Measurements from ENCODE around the gene GLB1L2. TPM values are rescaled to one million over a fixed set of nuclear protein-coding genes. Genes with fewer than 3 reads are reported as not detected.

Gene GLB1L2
- total RNA-seq, 2 experiments from 2014 or later = 3.9 to 4.2 TPM

- CTCF ChIA-PET = interaction anchor here (1.1 kb wide), 1 partner anchor 11 kb away, joined by 3 read pairs; no protein-coding TSS in a partner anchor
- no peaks in the 10 kb centered on the region for H3K9me3 Mint-ChIP-seq (ENCODE audit: low read depth)
- peaks cover 5% of the 10 kb centered on the region for H3K27me3 Mint-ChIP-seq
- POLR2A ChIA-PET = no interaction called here
- intact Hi-C loops (cut with DNase I, micrococcal nuclease) = loop anchor here in 1 of 2 experiments (5.0 kb wide), 1 partner anchor 231 kb away; no protein-coding TSS in a partner anchor
- H3K27ac Mint-ChIP-seq = peak overlapping the region; percentile 27
- no peak overlapping the region for H3K4me3 Mint-ChIP-seq
- ATAC-seq (no peak), DNase-seq (no peak)
- no peaks in the 10 kb centered on the region for H3K36me3 Mint-ChIP-seq (ENCODE audit: low read depth)
- peaks cover 12% of the 10 kb centered on the region for H3K4me1 Mint-ChIP-seq
Observed at GRCh38 chr11:134361661-134362060, 29.9 kb downstream of the GLB1L2 start.

- Mint-ChIP-seq H3K36me3 (ENCODE audit: low read depth) (no peaks in the 10 kb centered on the region), H3K27me3 (peaks cover 5% of the 10 kb centered on the region), H3K4me3 (no peak overlapping the region), H3K9me3 (ENCODE audit: low read depth) (no peaks in the 10 kb centered on the region), H3K27ac (peak overlapping the region; percentile 27), H3K4me1 (peaks cover 12% of the 10 kb centered on the region)
- CTCF ChIA-PET = no interaction called here
- POLR2A ChIA-PET = no interaction called here
- ATAC-seq (no peak), DNase-seq (no peak)
- intact Hi-C loops (cut with DNase I, micrococcal nuclease) = loop anchor here in 1 of 2 experiments (5.0 kb wide), 1 partner anchor 230 kb away; no protein-coding TSS in a partner anchor
Observed at GRCh38 chr11:134362192-134362901, 30.6 kb downstream of the GLB1L2 start.

DNA sequence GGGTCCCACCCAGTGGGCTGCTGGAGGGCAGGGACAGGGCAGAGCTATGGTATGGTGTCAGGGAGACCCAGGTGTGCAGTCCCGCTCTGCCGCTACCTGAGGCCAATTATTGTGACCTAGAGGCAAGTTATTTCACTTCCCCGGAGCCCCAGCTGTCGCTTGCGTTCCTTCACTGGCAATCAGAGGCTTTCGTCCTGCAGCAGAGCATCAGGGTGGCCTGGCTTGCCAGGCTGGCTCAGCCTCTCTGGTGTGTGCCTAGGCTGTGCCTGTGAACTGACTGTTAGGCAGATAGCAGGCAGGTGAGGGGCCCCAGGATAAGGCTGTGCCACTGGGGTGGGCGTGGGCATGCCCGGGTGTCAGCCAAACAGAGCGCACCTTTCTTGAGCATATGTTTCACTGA lies 31.4 kb downstream of the GLB1L2 start:
- intact Hi-C loops (cut with DNase I, micrococcal nuclease) = loop anchor here in 1 of 2 experiments (5.0 kb wide), 1 partner anchor 229 kb away; no protein-coding TSS in a partner anchor
- Mint-ChIP-seq H3K27ac (no peak overlapping the region), H3K27me3 (peaks cover 5% of the 10 kb centered on the region), H3K9me3 (ENCODE audit: low read depth) (no peaks in the 10 kb centered on the region), H3K36me3 (ENCODE audit: low read depth) (no peaks in the 10 kb centered on the region), H3K4me3 (no peak overlapping the region), H3K4me1 (peaks cover 12% of the 10 kb centered on the region)
- no peak for ATAC-seq
- CTCF ChIA-PET = no interaction called here
- no peak for DNase-seq
- POLR2A ChIA-PET = no interaction called here

- no peaks in the 10 kb centered on the region for H3K36me3 Mint-ChIP-seq (ENCODE audit: low read depth)
- ATAC-seq (no peak), DNase-seq (no peak)
- H3K27me3 Mint-ChIP-seq = peaks cover 5% of the 10 kb centered on the region
- POLR2A ChIA-PET = no interaction called here
- no peak overlapping the region for H3K4me3 Mint-ChIP-seq
- H3K4me1 Mint-ChIP-seq = peaks cover 12% of the 10 kb centered on the region
- H3K27ac Mint-ChIP-seq = no peak overlapping the region
- CTCF ChIA-PET = no interaction called here
- intact Hi-C loops (cut with DNase I, micrococcal nuclease) = loop anchor here in 1 of 2 experiments (5.0 kb wide), 1 partner anchor 229 kb away; no protein-coding TSS in a partner anchor
- H3K9me3 Mint-ChIP-seq (ENCODE audit: low read depth) = no peaks in the 10 kb centered on the region
Observed at GRCh38 chr11:134363592-134363991, 31.8 kb downstream of the GLB1L2 start.

GRCh38 chr11:134364261-134364660 lies 32.5 kb downstream of the GLB1L2 start:
- Mint-ChIP-seq H3K4me1 (peaks cover 12% of the 10 kb centered on the region), H3K9me3 (ENCODE audit: low read depth) (no peaks in the 10 kb centered on the region), H3K27me3 (peaks cover 5% of the 10 kb centered on the region), H3K36me3 (ENCODE audit: low read depth) (no peaks in the 10 kb centered on the region), H3K27ac (no peak overlapping the region), H3K4me3 (no peak overlapping the region)
- intact Hi-C loops (cut with DNase I, micrococcal nuclease) = loop anchor here in 1 of 2 experiments (5.0 kb wide), 1 partner anchor 228 kb away; no protein-coding TSS in a partner anchor
- ATAC-seq = no peak
- no peak for DNase-seq
- POLR2A ChIA-PET = no interaction called here
- CTCF ChIA-PET = no interaction called here

DNA sequence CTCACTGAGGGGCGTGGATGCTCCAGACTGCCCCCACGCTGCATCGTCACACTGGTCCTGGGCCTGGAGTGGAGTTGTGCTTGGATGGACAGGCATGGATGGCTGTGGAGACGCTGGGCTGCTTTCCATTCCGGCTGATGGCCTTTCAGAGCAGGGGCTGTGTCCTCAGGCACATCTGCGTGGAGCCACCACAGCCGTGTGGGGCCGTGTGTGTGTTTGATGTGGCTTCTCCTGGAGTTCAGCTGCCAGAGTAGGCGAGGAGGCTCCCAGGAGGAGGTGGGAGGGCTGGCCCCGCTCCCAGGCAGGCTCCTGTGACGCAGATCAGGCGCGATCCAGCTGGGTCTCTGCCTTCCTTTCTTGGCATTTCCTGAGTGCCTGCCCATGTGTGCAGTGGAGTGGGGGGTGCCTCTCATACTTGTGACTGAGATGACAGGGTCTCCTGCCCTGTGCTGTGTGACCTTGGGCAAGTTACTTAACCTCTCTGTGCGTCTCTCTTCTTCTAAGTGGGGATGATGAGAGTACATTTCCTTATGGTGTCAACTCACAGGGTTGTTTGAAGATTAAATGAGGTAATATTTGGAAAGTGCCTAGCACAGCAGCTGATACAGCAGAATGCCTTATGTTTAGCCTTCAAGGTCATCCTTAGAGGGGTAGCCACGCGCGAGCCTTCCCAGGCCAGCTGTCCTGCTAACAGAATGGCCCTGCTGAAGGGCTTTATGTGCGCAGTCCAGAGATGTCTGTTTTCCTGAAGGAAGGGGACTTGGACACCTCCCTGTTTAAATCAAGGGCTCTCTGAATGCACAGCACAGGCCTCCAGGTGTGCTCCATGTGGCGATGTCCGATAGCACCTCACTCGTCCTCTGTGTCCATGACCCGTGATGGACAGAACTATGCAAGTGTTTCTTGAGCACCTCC lies 33.5 kb downstream of the GLB1L2 start:
- no peaks in the 10 kb centered on the region for H3K9me3 Mint-ChIP-seq (ENCODE audit: low read depth)
- POLR2A ChIA-PET = no interaction called here
- peaks cover 7% of the 10 kb centered on the region for H3K4me1 Mint-ChIP-seq
- CTCF ChIA-PET = no interaction called here
- DNase-seq (no peak), ATAC-seq (no peak)
- intact Hi-C loops (cut with DNase I, micrococcal nuclease) = no loop called here
- H3K27me3 Mint-ChIP-seq = peaks cover 5% of the 10 kb centered on the region
- no peak overlapping the region for H3K27ac Mint-ChIP-seq
- H3K36me3 Mint-ChIP-seq (ENCODE audit: low read depth) = no peaks in the 10 kb centered on the region
- H3K4me3 Mint-ChIP-seq = no peak overlapping the region

- Mint-ChIP-seq H3K36me3 (ENCODE audit: low read depth) (no peaks in the 10 kb centered on the region), H3K27ac (no peak overlapping the region)
Observed at GRCh38 chr11:134366254-134366653, 34.5 kb downstream of the GLB1L2 start.

GRCh38 chr11:134367781-134368180 lies 36.0 kb downstream of the GLB1L2 start:
- intact Hi-C loops (cut with DNase I, micrococcal nuclease) = no loop called here
- POLR2A ChIA-PET = no interaction called here

More at GRCh38 chr11:134366254-134366653, 34.5 kb downstream of the GLB1L2 start:
- intact Hi-C loops (cut with DNase I, micrococcal nuclease) = no loop called here
- Mint-ChIP-seq H3K9me3 (ENCODE audit: low read depth) (no peaks in the 10 kb centered on the region), H3K4me1 (peaks cover 7% of the 10 kb centered on the region), H3K4me3 (no peak overlapping the region), H3K27me3 (peaks cover 3% of the 10 kb centered on the region)
- CTCF ChIA-PET = interaction anchor here (0.5 kb wide), 1 partner anchor 320 kb away, joined by 3 read pairs; no protein-coding TSS in a partner anchor
- DNase-seq = no peak
- POLR2A ChIA-PET = no interaction called here
- ATAC-seq = no peak

DNA sequence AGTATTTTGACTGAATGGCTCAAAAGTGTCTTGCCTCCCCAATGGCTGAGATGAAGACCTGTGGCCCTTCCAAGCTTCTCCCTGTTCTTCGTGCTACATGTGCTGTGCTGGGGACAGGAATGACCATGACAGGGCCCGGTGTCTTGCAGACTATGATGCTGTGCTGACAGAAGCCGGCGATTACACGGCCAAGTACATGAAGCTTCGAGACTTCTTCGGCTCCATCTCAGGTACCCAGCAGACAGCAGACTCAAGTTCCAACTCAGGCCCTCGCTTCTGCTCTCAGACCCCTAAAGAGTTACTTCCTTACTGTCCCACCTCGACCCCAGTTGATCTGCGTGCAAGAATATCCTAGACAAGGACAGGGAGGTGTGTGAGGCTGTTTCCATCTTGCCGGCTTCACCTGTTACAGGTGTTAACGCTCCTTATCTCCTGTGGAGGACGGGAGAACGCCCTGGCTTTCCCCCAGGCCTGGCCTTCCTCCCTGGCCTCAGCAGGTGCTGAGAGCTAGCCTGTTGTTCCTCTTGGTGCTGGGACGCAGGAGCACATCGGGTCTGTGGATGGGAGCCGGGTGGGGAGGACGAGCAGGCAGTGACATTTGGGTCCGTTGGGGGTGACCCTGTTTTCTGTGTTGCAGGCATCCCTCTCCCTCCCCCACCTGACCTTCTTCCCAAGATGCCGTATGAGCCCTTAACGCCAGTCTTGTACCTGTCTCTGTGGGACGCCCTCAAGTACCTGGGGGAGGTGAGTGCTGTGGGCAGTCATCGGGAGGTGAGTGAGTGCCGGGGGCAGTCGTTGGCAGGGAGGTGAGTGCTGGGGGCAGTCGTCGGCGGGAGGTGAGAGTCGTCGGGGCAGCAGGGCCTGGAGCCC lies 38.1 kb downstream of the GLB1L2 start:
- DNase-seq (no peak), ATAC-seq (no peak)
- H3K27ac Mint-ChIP-seq = no peak overlapping the region
- no peaks in the 10 kb centered on the region for H3K4me1 Mint-ChIP-seq
- ChIA-PET CTCF (no interaction called here), POLR2A (no interaction called here)
- no peaks in the 10 kb centered on the region for H3K9me3 Mint-ChIP-seq (ENCODE audit: low read depth)
- no peaks in the 10 kb centered on the region for H3K27me3 Mint-ChIP-seq
- intact Hi-C loops (cut with DNase I, micrococcal nuclease) = no loop called here
- H3K4me3 Mint-ChIP-seq = no peak overlapping the region
- no peaks in the 10 kb centered on the region for H3K36me3 Mint-ChIP-seq (ENCODE audit: low read depth)

More at GRCh38 chr11:134367781-134368180, 36.0 kb downstream of the GLB1L2 start:
- CTCF ChIA-PET = interaction anchor here (0.6 kb wide), 1 partner anchor 539 kb away, joined by 3 read pairs; no protein-coding TSS in a partner anchor
- H3K27ac Mint-ChIP-seq = no peak overlapping the region
- H3K36me3 Mint-ChIP-seq (ENCODE audit: low read depth) = no peaks in the 10 kb centered on the region
- DNase-seq = no peak
- H3K4me1 Mint-ChIP-seq = no peaks in the 10 kb centered on the region
- H3K27me3 Mint-ChIP-seq = no peaks in the 10 kb centered on the region
- H3K9me3 Mint-ChIP-seq (ENCODE audit: low read depth) = no peaks in the 10 kb centered on the region
- H3K4me3 Mint-ChIP-seq = no peak overlapping the region
- no peak for ATAC-seq

DNA sequence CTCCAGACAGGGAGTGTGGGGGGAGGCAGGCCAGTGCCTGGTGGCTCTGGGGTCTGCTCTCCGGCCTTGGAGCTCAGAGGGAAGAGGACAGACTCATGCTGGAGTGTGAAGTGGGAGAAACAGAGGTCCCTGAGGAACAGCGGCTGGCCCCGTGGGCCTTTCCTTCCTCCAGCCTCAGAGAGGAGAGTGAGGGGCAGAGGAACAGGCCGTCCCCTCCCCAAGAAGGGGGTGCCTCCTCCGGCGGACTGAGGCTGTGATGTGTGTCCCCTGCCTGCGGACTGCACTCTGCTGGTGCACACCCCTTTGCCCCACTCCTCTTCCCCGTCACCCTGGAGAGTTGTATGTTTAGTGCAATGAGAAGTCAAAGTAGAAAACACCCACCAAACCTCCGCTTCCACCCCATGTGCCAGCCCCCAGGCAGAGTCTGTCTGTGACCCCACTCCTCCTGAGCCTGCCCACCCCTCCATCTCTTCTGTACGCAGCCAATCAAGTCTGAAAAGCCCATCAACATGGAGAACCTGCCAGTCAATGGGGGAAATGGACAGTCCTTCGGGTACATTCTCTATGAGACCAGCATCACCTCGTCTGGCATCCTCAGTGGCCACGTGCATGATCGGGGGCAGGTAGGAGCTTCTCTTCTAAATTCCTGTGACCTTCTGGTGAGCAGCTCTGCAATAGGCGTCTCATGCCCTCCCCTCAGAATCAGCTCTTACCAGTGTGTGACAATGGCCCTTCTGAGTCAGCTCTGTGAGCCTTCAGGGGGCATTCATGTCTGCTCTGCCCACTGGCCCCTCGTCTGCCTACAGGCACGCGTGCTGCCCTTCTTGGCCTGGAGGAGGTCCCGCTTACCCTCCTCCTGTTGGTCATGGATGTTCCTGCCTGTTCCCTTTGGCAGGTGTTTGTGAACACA lies 39.0 kb downstream of the GLB1L2 start:
- H3K27me3 Mint-ChIP-seq = no peaks in the 10 kb centered on the region
- DNase-seq (no peak), ATAC-seq (no peak)
- intact Hi-C loops (cut with DNase I, micrococcal nuclease) = no loop called here
- no peak overlapping the region for H3K4me3 Mint-ChIP-seq
- H3K27ac Mint-ChIP-seq = no peak overlapping the region
- POLR2A ChIA-PET = no interaction called here
- no peaks in the 10 kb centered on the region for H3K36me3 Mint-ChIP-seq (ENCODE audit: low read depth)
- H3K4me1 Mint-ChIP-seq = no peaks in the 10 kb centered on the region
- CTCF ChIA-PET = no interaction called here
- no peaks in the 10 kb centered on the region for H3K9me3 Mint-ChIP-seq (ENCODE audit: low read depth)
